SK-N-SH treated with all-trans-retinoic acid at 6 μM for 48 hours (cell line): ENCODE measurements around the gene PLXNC1.

Experiments used
- ATAC-seq: fragments of 200-7000 bp; cut with Tn5 transposase; 3 replicates; pipeline ENCODE4 v1.9.1; 2020; ENCODE audit warnings: mild to moderate bottlenecking, moderate library complexity
- BACH2 ChIP-seq: fragments of 250-450 bp; sonication (Bioruptor Pico); IDR thresholded peaks from 2 replicates; pipeline ENCODE4 v1.9.0; 2021; ENCODE audit warnings: mild to moderate bottlenecking, borderline replicate concordance
- GLIS3 ChIP-seq: fragments of 250-450 bp; sonication (Bioruptor Pico); IDR thresholded peaks from 2 replicates; pipeline ENCODE4 v1.5.0; 2020; ENCODE audit warnings: mild to moderate bottlenecking, moderate library complexity
- OSR1 ChIP-seq: fragments of 250-450 bp; sonication (Bioruptor Pico); IDR thresholded peaks from 2 replicates; pipeline ENCODE4 v1.8.0; 2022; ENCODE audit warnings: moderate library complexity, mild to moderate bottlenecking, inconsistent platforms
- PATZ1 ChIP-seq: fragments of 250-450 bp; sonication (Bioruptor Pico); IDR thresholded peaks from 2 replicates; pipeline ENCODE4 v1.8.0; 2020; ENCODE audit warnings: mild to moderate bottlenecking, moderate library complexity, borderline replicate concordance
- PPARA ChIP-seq: fragments of 250-450 bp; sonication (Bioruptor Pico); IDR thresholded peaks from 2 replicates; pipeline ENCODE4 v1.5.0; 2020; ENCODE audit warnings: mild to moderate bottlenecking, borderline replicate concordance
- RARB ChIP-seq: fragments of 250-450 bp; sonication (Bioruptor Pico); IDR thresholded peaks from 2 replicates; pipeline ENCODE4 v1.8.0; 2021; ENCODE audit warnings: mild to moderate bottlenecking, moderate library complexity
- SNAI2 ChIP-seq: fragments of 250-450 bp; sonication (Bioruptor Pico); IDR thresholded peaks from 2 replicates; pipeline ENCODE4 v1.5.0; 2020; ENCODE audit warnings: mild to moderate bottlenecking, moderate library complexity
- TOX ChIP-seq: fragments of 250-450 bp; sonication (Bioruptor Pico); IDR thresholded peaks from 2 replicates; pipeline ENCODE4 v1.8.0; 2021; ENCODE audit warnings: mild to moderate bottlenecking, moderate library complexity, borderline replicate concordance
- ZC3H10 ChIP-seq: fragments of 250-450 bp; sonication (Bioruptor Pico); IDR thresholded peaks from 2 replicates; pipeline ENCODE4 v1.5.1; 2021; ENCODE audit warnings: mild to moderate bottlenecking, moderate library complexity
- ZFP3 ChIP-seq: fragments of 250-450 bp; sonication (Bioruptor Pico); IDR thresholded peaks from 2 replicates; pipeline ENCODE4 v1.5.0; 2020; ENCODE audit warnings: mild to moderate bottlenecking, moderate library complexity
- ZFP30 ChIP-seq: fragments of 450-650 bp; formaldehyde crosslinking; IDR thresholded peaks from 2 replicates; pipeline ENCODE4 v1.5.0; 2022; ENCODE audit warnings: mild to moderate bottlenecking, moderate library complexity
- ZNF565 ChIP-seq: fragments of 450-650 bp; formaldehyde crosslinking; conservative IDR thresholded peaks from 2 replicates; pipeline ENCODE4 v1.5.0; 2020; ENCODE audit warnings: low read depth, mild to moderate bottlenecking, moderate library complexity
- ZNF8 ChIP-seq: fragments of 450-650 bp; formaldehyde crosslinking; IDR thresholded peaks from 2 replicates; pipeline ENCODE4 v1.5.0; 2020; ENCODE audit warnings: mild to moderate bottlenecking, moderate library complexity
- TF ChIP-seq, protein P1 (sequence below): fragments of 250-450 bp; sonication (Bioruptor Pico); IDR thresholded peaks from 2 replicates; pipeline ENCODE4 v1.5.1; 2021; ENCODE audit warnings: mild to moderate bottlenecking, moderate library complexity
- TF ChIP-seq, protein P2 (sequence below): fragments of 250-450 bp; sonication (Bioruptor Pico); IDR thresholded peaks from 2 replicates; pipeline ENCODE4 v1.5.1; 2020; ENCODE audit warnings: low read depth, mild to moderate bottlenecking, moderate library complexity
- TF ChIP-seq, protein P3 (sequence below): fragments of 250-450 bp; sonication (Bioruptor Pico); IDR thresholded peaks from 2 replicates; pipeline ENCODE4 v1.5.0; 2020; ENCODE audit warnings: mild to moderate bottlenecking, moderate library complexity
- TF ChIP-seq, protein P4 (sequence below): fragments of 250-450 bp; sonication (Bioruptor Pico); IDR thresholded peaks from 2 replicates; pipeline ENCODE4 v1.8.0; 2021; ENCODE audit warnings: low read depth, mild to moderate bottlenecking, moderate library complexity, borderline replicate concordance

PLXNC1 gene

GRCh38 chr12:94149119-94149780, 873 bp downstream of the PLXNC1 start:
- no peak; the same call in none of the 3 replicates for ATAC-seq
- TF ChIP-seq ZFP3 (CRISPR knock-in tag), result no peak
- no peak for TF ChIP-seq PPARA
- TF ChIP-seq, protein P1, sequence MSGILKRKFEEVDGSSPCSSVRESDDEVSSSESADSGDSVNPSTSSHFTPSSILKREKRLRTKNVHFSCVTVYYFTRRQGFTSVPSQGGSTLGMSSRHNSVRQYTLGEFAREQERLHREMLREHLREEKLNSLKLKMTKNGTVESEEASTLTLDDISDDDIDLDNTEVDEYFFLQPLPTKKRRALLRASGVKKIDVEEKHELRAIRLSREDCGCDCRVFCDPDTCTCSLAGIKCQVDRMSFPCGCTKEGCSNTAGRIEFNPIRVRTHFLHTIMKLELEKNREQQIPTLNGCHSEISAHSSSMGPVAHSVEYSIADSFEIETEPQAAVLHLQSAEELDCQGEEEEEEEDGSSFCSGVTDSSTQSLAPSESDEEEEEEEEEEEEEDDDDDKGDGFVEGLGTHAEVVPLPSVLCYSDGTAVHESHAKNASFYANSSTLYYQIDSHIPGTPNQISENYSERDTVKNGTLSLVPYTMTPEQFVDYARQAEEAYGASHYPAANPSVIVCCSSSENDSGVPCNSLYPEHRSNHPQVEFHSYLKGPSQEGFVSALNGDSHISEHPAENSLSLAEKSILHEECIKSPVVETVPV (CRISPR knock-in tag), result no peak
- TF ChIP-seq ZNF565, result no peak
- TF ChIP-seq ZNF8 (CRISPR knock-in tag), result no peak
- no peak for TF ChIP-seq ZFP30 (CRISPR knock-in tag)
- TF ChIP-seq RARB (CRISPR knock-in tag), result no peak

DNA sequence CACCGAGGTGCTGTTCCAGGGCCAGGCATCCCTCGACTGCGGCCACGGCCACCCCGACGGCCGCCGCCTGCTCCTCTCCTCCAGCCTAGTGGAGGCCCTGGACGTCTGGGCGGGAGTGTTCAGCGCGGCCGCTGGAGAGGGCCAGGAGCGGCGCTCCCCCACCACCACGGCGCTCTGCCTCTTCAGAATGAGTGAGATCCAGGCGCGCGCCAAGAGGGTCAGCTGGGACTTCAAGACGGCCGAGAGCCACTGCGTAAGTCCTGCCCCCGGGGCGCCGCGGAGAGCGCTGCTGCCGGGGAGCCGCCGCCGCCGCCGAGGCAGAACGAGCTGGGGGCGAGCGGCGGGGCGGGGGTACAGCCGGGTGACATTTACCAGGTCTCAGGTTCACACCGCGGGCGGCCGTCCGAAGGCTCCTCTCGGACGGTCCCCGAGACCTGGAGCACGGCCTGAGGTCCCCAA, 1.4 kb downstream of the PLXNC1 start:
- TF ChIP-seq, protein P2, sequence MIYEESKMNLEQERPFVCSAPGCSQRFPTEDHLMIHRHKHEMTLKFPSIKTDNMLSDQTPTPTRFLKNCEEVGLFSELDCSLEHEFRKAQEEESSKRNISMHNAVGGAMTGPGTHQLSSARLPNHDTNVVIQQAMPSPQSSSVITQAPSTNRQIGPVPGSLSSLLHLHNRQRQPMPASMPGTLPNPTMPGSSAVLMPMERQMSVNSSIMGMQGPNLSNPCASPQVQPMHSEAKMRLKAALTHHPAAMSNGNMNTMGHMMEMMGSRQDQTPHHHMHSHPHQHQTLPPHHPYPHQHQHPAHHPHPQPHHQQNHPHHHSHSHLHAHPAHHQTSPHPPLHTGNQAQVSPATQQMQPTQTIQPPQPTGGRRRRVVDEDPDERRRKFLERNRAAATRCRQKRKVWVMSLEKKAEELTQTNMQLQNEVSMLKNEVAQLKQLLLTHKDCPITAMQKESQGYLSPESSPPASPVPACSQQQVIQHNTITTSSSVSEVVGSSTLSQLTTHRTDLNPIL, result no peak
- TF ChIP-seq PATZ1 (CRISPR knock-in tag) (no peak), ZNF8 (CRISPR knock-in tag) (no peak), ZC3H10 (no peak), OSR1 (CRISPR knock-in tag) (no peak), ZFP30 (CRISPR knock-in tag) (no peak), TOX (CRISPR knock-in tag) (no peak), GLIS3 (CRISPR knock-in tag) (no peak), ZFP3 (CRISPR knock-in tag) (no peak)
- TF ChIP-seq, protein P3, sequence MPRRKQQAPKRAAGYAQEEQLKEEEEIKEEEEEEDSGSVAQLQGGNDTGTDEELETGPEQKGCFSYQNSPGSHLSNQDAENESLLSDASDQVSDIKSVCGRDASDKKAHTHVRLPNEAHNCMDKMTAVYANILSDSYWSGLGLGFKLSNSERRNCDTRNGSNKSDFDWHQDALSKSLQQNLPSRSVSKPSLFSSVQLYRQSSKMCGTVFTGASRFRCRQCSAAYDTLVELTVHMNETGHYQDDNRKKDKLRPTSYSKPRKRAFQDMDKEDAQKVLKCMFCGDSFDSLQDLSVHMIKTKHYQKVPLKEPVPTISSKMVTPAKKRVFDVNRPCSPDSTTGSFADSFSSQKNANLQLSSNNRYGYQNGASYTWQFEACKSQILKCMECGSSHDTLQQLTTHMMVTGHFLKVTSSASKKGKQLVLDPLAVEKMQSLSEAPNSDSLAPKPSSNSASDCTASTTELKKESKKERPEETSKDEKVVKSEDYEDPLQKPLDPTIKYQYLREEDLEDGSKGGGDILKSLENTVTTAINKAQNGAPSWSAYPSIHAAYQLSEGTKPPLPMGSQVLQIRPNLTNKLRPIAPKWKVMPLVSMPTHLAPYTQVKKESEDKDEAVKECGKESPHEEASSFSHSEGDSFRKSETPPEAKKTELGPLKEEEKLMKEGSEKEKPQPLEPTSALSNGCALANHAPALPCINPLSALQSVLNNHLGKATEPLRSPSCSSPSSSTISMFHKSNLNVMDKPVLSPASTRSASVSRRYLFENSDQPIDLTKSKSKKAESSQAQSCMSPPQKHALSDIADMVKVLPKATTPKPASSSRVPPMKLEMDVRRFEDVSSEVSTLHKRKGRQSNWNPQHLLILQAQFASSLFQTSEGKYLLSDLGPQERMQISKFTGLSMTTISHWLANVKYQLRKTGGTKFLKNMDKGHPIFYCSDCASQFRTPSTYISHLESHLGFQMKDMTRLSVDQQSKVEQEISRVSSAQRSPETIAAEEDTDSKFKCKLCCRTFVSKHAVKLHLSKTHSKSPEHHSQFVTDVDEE (CRISPR knock-in tag), result no peak
- ATAC-seq, result no peak; the same call in 1 of the 3 replicates

GRCh38 chr12:94150240-94151121, 2.1 kb downstream of the PLXNC1 start:
- TF ChIP-seq, protein P4, sequence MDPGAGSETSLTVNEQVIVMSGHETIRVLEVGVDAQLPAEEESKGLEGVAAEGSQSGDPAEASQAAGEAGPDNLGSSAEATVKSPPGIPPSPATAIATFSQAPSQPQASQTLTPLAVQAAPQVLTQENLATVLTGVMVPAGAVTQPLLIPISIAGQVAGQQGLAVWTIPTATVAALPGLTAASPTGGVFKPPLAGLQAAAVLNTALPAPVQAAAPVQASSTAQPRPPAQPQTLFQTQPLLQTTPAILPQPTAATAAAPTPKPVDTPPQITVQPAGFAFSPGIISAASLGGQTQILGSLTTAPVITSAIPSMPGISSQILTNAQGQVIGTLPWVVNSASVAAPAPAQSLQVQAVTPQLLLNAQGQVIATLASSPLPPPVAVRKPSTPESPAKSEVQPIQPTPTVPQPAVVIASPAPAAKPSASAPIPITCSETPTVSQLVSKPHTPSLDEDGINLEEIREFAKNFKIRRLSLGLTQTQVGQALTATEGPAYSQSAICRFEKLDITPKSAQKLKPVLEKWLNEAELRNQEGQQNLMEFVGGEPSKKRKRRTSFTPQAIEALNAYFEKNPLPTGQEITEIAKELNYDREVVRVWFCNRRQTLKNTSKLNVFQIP (CRISPR knock-in tag), result no peak
- TF ChIP-seq, protein P1 (CRISPR knock-in tag), result no peak
- TF ChIP-seq BACH2, result no peak
- TF ChIP-seq OSR1 (CRISPR knock-in tag), result no peak
- TF ChIP-seq, protein P3 (CRISPR knock-in tag), result no peak
- no peak for TF ChIP-seq ZNF565
- no peak for TF ChIP-seq TOX (CRISPR knock-in tag)
- TF ChIP-seq SNAI2 (CRISPR knock-in tag), result no peak
- TF ChIP-seq, protein P2, result no peak
- no peak for TF ChIP-seq ZC3H10
- no peak for TF ChIP-seq PPARA
- ATAC-seq, result no peak
